HUDEP-2 (cell line): Measurements from ENCODE around the gene AFF2.

ENCODE experiments used
- DNase-seq, 76 experiments: peaks; one replicate each; lab custom pipeline; 2025; ENCODE audit not compliant: unreplicated experiment in 76 of 76; lab: John Stamatoyannopoulos, UW

The AFF2 gene

GRCh38 chrX:148713981-148714380, 213.6 kb downstream of the AFF2 start:
- DNase-seq: no peak

- DNase-seq: no peak
Measured at GRCh38 chrX:148715361-148715760, 214.9 kb downstream of the AFF2 start.

- no peak for DNase-seq
Measured at GRCh38 chrX:148722966-148723365, 222.5 kb downstream of the AFF2 start.

GRCh38 chrX:148723551-148723950, 223.1 kb downstream of the AFF2 start:
- DNase-seq: no peak

- no peak for DNase-seq
Measured at GRCh38 chrX:148728901-148729300, 228.5 kb downstream of the AFF2 start.

- no peak for DNase-seq
Measured at GRCh38 chrX:148732743-148733142, 232.3 kb downstream of the AFF2 start.

- DNase-seq: peak in 1 of 76 experiments; percentile 0
Measured at GRCh38 chrX:148741441-148741840, 241.0 kb downstream of the AFF2 start.

GRCh38 chrX:148755111-148755510, 254.7 kb downstream of the AFF2 start:
- no peak for DNase-seq

GRCh38 chrX:148763896-148764295, 263.5 kb downstream of the AFF2 start:
- no peak for DNase-seq

GRCh38 chrX:148768296-148768695, 267.9 kb downstream of the AFF2 start:
- DNase-seq: no peak

GRCh38 chrX:148771440-148771839, 271.0 kb downstream of the AFF2 start:
- DNase-seq: no peak

- no peak for DNase-seq
Measured at GRCh38 chrX:148774276-148774675, 273.9 kb downstream of the AFF2 start.

- no peak for DNase-seq
Measured at GRCh38 chrX:148784137-148784536, 283.7 kb downstream of the AFF2 start.

GRCh38 chrX:148784856-148785255, 284.4 kb downstream of the AFF2 start:
- no peak for DNase-seq

GRCh38 chrX:148785256-148785655, 284.8 kb downstream of the AFF2 start:
- DNase-seq: no peak

- DNase-seq: no peak
Measured at GRCh38 chrX:148788449-148788848, 288.0 kb downstream of the AFF2 start.

- no peak for DNase-seq
Measured at GRCh38 chrX:148794350-148794749, 293.9 kb downstream of the AFF2 start.

- DNase-seq: no peak
Measured at GRCh38 chrX:148804579-148805355, 304.4 kb downstream of the AFF2 start.

- DNase-seq: no peak
Measured at GRCh38 chrX:148806145-148806870, 305.9 kb downstream of the AFF2 start.

GRCh38 chrX:148808833-148809232, 308.4 kb downstream of the AFF2 start:
- DNase-seq: no peak

- no peak for DNase-seq
Measured at GRCh38 chrX:148811236-148811635, 310.8 kb downstream of the AFF2 start.

- no peak for DNase-seq
Measured at GRCh38 chrX:148813422-148813821, 313.0 kb downstream of the AFF2 start.
